ENCODE measurements around the gene DNM1L.
"Not testable (repeated sequence)": the region's sequence is repeated elsewhere in the genome, so short reads cannot be mapped to it uniquely, and the experiment has no call there.

Gene DNM1L

GRCh38 chr12:32698285-32698684 lies 19.2 kb downstream of the DNM1L start:
- DNase-seq: no peak

- DNase-seq: not testable (repeated sequence)
Measured at GRCh38 chr12:32699437-32699836, 20.3 kb downstream of the DNM1L start.

GRCh38 chr12:32702473-32702872 lies 23.4 kb downstream of the DNM1L start:
- no peak for DNase-seq

- DNase-seq: no peak
Measured at GRCh38 chr12:32702946-32703345, 23.8 kb downstream of the DNM1L start.

- no peak for DNase-seq
Measured at GRCh38 chr12:32705783-32706182, 26.7 kb downstream of the DNM1L start.

- DNase-seq: no peak
Measured at GRCh38 chr12:32706335-32707024, 27.4 kb downstream of the DNM1L start.

GRCh38 chr12:32708926-32709325 lies 29.8 kb downstream of the DNM1L start:
- no peak for DNase-seq

GRCh38 chr12:32714772-32715171 lies 35.7 kb downstream of the DNM1L start:
- DNase-seq: no peak

GRCh38 chr12:32718926-32719325 lies 39.8 kb downstream of the DNM1L start:
- no peak for DNase-seq

GRCh38 chr12:32725308-32725707 lies 46.2 kb downstream of the DNM1L start:
- DNase-seq: not testable (repeated sequence)

- no peak for DNase-seq
Measured at GRCh38 chr12:32726286-32726685, 47.2 kb downstream of the DNM1L start.

- no peak for DNase-seq
Measured at GRCh38 chr12:32727237-32727636, 48.1 kb downstream of the DNM1L start.

- no peak for DNase-seq
Measured at GRCh38 chr12:32734952-32735351, 55.9 kb downstream of the DNM1L start.

- no peak for DNase-seq
Measured at GRCh38 chr12:32736445-32736844, 57.3 kb downstream of the DNM1L start.

- no peak for DNase-seq
Measured at GRCh38 chr12:32737715-32738114, 58.6 kb downstream of the DNM1L start.

- DNase-seq: no peak
Measured at GRCh38 chr12:32739279-32739678, 60.2 kb downstream of the DNM1L start.

GRCh38 chr12:32742133-32742532 lies 63.0 kb downstream of the DNM1L start:
- no peak for DNase-seq

- no peak for DNase-seq
Measured at GRCh38 chr12:32743264-32743663, 64.2 kb downstream of the DNM1L start.

GRCh38 chr12:32753605-32754004 lies 74.5 kb downstream of the DNM1L start:
- DNase-seq: no peak

GRCh38 chr12:32754111-32754510 lies 75.0 kb downstream of the DNM1L start:
- no peak for DNase-seq

GRCh38 chr12:32755051-32755653 lies 76.1 kb downstream of the DNM1L start:
- DNase-seq: peak; percentile 86

- DNase-seq: peak; percentile 98
Measured at GRCh38 chr12:32755654-32756475, 76.8 kb downstream of the DNM1L start, which contains the start of gene YARS2. Gene YARS2, minus strand, starts transcription at chr12:32755897. Its CDS starts 23 bp downstream, at chr12:32755874.

GRCh38 chr12:32756476-32757066 lies 77.5 kb downstream of the DNM1L start:
- DNase-seq: peak; percentile 11

Measured in EL (cell line).